GM23338 (cell line): ENCODE data around the gene RTP4. TPM values are rescaled to one million over a fixed set of nuclear protein-coding genes. Genes with fewer than 3 reads are reported as not detected.

Experiments
- ATAC-seq: fragments of 200-7000 bp; cut with Tn5 transposase; 3 replicates; pipeline ENCODE4 v1.9.1; 2020
- DNase-seq: peaks from one replicate; pipeline ENCODE4 v3.0.0-alpha.2; 2015; ENCODE audit warnings: low spot score
- H2AFZ ChIP-seq: fragments of 200-600 bp; sonication (generic); 2 replicates; pipeline ENCODE4 v1.8.0; 2016; ENCODE audit warnings: antibody characterized with exemption, mild to moderate bottlenecking, moderate library complexity
- H3F3A ChIP-seq: fragments of 200-600 bp; sonication (generic); replicated peaks from 2 replicates; pipeline ENCODE4 v1.8.0; 2017; ENCODE audit warnings: antibody characterized with exemption, mixed run types, low read depth
- H3K27ac ChIP-seq: fragments of 200-600 bp; sonication (generic); 2 replicates; pipeline ENCODE4 v1.6.1; 2016; ENCODE audit warnings: low read depth
- H3K27me3 ChIP-seq: fragments of 200-600 bp; sonication (generic); 2 replicates; pipeline ENCODE4 v1.8.0; 2016; ENCODE audit warnings: mild to moderate bottlenecking, mixed run types, moderate library complexity; ENCODE audit not compliant: insufficient read depth
- H3K36me3 ChIP-seq: fragments of 200-600 bp; sonication (generic); 2 replicates; pipeline ENCODE4 v1.8.0; 2016; ENCODE audit warnings: mild to moderate bottlenecking; ENCODE audit not compliant: insufficient read depth
- H3K4me1 ChIP-seq: fragments of 200-600 bp; sonication (generic); 2 replicates; pipeline ENCODE4 v1.8.0; 2016; ENCODE audit warnings: mild to moderate bottlenecking, moderate library complexity; ENCODE audit not compliant: insufficient read depth
- H3K4me2 ChIP-seq: fragments of 200-600 bp; sonication (generic); 2 replicates; pipeline ENCODE4 v1.7.1; 2017; ENCODE audit warnings: mixed run types
- H3K4me3 ChIP-seq: fragments of 200-600 bp; sonication (generic); 2 replicates; pipeline ENCODE4 v1.6.1; 2016; ENCODE audit warnings: mixed run types
- H3K79me2 ChIP-seq: fragments of 200-600 bp; sonication (generic); replicated peaks from 2 replicates; pipeline ENCODE4 v1.8.0; 2017; ENCODE audit warnings: mild to moderate bottlenecking; ENCODE audit not compliant: insufficient read depth
- H3K9me2 ChIP-seq: fragments of 200-600 bp; sonication (generic); 2 replicates; pipeline ENCODE4 v1.8.0; 2017; ENCODE audit not compliant: insufficient read depth
- H4K20me1 ChIP-seq: fragments of 200-600 bp; sonication (generic); replicated peaks from 2 replicates; pipeline ENCODE4 v1.8.0; 2017; ENCODE audit warnings: mild to moderate bottlenecking; ENCODE audit not compliant: insufficient read depth
- H3K27ac Mint-ChIP-seq: 2 replicates; pipeline ENCODE4 v1.8.0; 2020; ENCODE audit warnings: inconsistent platforms, mild to moderate bottlenecking, moderate library complexity, mixed read lengths
- H3K27me3 Mint-ChIP-seq: 3 replicates; pipeline ENCODE4 v1.8.0; 2022; ENCODE audit warnings: low read depth, mild to moderate bottlenecking, moderate library complexity, mixed read lengths, inconsistent platforms; ENCODE audit not compliant: insufficient read depth, poor library complexity
- H3K36me3 Mint-ChIP-seq: 3 replicates; pipeline ENCODE4 v1.8.0; 2021; ENCODE audit warnings: low read depth, mild to moderate bottlenecking, inconsistent platforms, moderate library complexity, mixed read lengths
- H3K4me1 Mint-ChIP-seq: 3 replicates; pipeline ENCODE4 v1.8.0; 2020; ENCODE audit warnings: mild to moderate bottlenecking, inconsistent platforms, mixed read lengths
- H3K4me3 Mint-ChIP-seq: 3 replicates; pipeline ENCODE4 v1.8.0; 2021; ENCODE audit warnings: moderate library complexity, mild to moderate bottlenecking, inconsistent platforms, mixed read lengths
- H3K9me3 Mint-ChIP-seq: 3 replicates; pipeline ENCODE4 v1.8.0; 2020; ENCODE audit warnings: moderate library complexity, mild to moderate bottlenecking, inconsistent platforms, mixed read lengths
- CREB1 ChIP-seq: fragments of 250-450 bp; sonication (Bioruptor Pico); IDR thresholded peaks from 2 replicates; pipeline ENCODE4 v1.5.0; 2020; ENCODE audit warnings: low read depth, mild to moderate bottlenecking, moderate library complexity
- EZH2 ChIP-seq: fragments of 200-600 bp; sonication (generic); IDR thresholded peaks from one replicate; pipeline ENCODE4 v1.8.0; 2017; ENCODE audit warnings: antibody characterized with exemption, mild to moderate bottlenecking, low read depth; ENCODE audit not compliant: unreplicated experiment
- EZH2phosphoT487 ChIP-seq: fragments of 200-600 bp; sonication (generic); IDR thresholded peaks from one replicate; pipeline ENCODE4 v1.8.1; 2018; ENCODE audit warnings: antibody characterized with exemption; ENCODE audit not compliant: unreplicated experiment
- STAT1 ChIP-seq: IDR thresholded peaks from one replicate; pipeline ENCODE4 v1.6.1; 2016; ENCODE audit warnings: antibody characterized with exemption; ENCODE audit not compliant: unreplicated experiment
- ZNF114 ChIP-seq: fragments of 250-450 bp; sonication (Bioruptor Pico); IDR thresholded peaks from 2 replicates; pipeline ENCODE4 v1.5.0; 2020; ENCODE audit warnings: mild to moderate bottlenecking, moderate library complexity
- polyA plus RNA-seq: library from polyadenylated mRNA; unstranded; fragments of >200 nt; fragmentation: Nextera tagmentation; extraction: Ambion mirVana; gene quantifications from 2 replicates; pipeline ENCODE4 v1.2.1, GENCODE V29; 2016
- total RNA-seq: library from RNA; depleted of rRNA; stranded (reverse); fragments of >200 nt; shearing (Covaris generic); gene quantifications from 2 replicates; pipeline ENCODE4 v1.2.3, GENCODE V29; 2014
- TF ChIP-seq, protein P1 (sequence below): fragments of 250-450 bp; sonication (Bioruptor Pico); IDR thresholded peaks from 2 replicates; pipeline ENCODE4 v1.5.0; 2020; ENCODE audit warnings: mild to moderate bottlenecking, moderate library complexity
- TF ChIP-seq, protein P2 (sequence below), 2 experiments: fragments of 200-600 bp in 1 of 2; sonication (generic) in 1 of 2; conservative IDR thresholded peaks; 2 replicates each; pipeline versions ENCODE4 v1.5.1 to v1.6.1; 2016 to 2017; ENCODE audit warnings: antibody characterized with exemption in 2 of 2, low read depth in 2 of 2, mild to moderate bottlenecking in 2 of 2, moderate library complexity in 1 of 2

RTP4 gene
- total and polyA plus RNA-seq, 2 experiments from 2014 or later = not detected

DNA sequence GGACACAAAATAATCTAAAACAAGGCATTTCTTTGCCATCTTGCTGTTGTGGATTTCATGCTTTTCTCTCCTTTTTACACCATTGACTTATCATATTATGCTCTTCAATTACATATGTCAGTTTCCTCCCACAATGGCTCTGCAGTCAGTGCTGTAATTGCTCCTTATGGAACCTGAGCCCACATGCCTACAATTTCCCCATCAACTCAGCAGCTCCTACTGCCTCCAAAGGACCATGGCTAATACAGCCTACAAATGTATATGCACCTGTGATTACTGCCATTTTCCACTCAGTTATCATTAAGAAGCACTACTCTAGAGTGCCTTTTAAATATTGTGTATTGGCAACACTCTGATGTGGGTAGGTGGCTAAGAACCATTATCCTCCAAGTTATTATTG lies 30.8 kb downstream of the RTP4 start:
- H3K27ac Mint-ChIP-seq = no peak overlapping the region
- H3K27me3 Mint-ChIP-seq = no peaks in the 10 kb centered on the region
- TF ChIP-seq, protein P1, sequence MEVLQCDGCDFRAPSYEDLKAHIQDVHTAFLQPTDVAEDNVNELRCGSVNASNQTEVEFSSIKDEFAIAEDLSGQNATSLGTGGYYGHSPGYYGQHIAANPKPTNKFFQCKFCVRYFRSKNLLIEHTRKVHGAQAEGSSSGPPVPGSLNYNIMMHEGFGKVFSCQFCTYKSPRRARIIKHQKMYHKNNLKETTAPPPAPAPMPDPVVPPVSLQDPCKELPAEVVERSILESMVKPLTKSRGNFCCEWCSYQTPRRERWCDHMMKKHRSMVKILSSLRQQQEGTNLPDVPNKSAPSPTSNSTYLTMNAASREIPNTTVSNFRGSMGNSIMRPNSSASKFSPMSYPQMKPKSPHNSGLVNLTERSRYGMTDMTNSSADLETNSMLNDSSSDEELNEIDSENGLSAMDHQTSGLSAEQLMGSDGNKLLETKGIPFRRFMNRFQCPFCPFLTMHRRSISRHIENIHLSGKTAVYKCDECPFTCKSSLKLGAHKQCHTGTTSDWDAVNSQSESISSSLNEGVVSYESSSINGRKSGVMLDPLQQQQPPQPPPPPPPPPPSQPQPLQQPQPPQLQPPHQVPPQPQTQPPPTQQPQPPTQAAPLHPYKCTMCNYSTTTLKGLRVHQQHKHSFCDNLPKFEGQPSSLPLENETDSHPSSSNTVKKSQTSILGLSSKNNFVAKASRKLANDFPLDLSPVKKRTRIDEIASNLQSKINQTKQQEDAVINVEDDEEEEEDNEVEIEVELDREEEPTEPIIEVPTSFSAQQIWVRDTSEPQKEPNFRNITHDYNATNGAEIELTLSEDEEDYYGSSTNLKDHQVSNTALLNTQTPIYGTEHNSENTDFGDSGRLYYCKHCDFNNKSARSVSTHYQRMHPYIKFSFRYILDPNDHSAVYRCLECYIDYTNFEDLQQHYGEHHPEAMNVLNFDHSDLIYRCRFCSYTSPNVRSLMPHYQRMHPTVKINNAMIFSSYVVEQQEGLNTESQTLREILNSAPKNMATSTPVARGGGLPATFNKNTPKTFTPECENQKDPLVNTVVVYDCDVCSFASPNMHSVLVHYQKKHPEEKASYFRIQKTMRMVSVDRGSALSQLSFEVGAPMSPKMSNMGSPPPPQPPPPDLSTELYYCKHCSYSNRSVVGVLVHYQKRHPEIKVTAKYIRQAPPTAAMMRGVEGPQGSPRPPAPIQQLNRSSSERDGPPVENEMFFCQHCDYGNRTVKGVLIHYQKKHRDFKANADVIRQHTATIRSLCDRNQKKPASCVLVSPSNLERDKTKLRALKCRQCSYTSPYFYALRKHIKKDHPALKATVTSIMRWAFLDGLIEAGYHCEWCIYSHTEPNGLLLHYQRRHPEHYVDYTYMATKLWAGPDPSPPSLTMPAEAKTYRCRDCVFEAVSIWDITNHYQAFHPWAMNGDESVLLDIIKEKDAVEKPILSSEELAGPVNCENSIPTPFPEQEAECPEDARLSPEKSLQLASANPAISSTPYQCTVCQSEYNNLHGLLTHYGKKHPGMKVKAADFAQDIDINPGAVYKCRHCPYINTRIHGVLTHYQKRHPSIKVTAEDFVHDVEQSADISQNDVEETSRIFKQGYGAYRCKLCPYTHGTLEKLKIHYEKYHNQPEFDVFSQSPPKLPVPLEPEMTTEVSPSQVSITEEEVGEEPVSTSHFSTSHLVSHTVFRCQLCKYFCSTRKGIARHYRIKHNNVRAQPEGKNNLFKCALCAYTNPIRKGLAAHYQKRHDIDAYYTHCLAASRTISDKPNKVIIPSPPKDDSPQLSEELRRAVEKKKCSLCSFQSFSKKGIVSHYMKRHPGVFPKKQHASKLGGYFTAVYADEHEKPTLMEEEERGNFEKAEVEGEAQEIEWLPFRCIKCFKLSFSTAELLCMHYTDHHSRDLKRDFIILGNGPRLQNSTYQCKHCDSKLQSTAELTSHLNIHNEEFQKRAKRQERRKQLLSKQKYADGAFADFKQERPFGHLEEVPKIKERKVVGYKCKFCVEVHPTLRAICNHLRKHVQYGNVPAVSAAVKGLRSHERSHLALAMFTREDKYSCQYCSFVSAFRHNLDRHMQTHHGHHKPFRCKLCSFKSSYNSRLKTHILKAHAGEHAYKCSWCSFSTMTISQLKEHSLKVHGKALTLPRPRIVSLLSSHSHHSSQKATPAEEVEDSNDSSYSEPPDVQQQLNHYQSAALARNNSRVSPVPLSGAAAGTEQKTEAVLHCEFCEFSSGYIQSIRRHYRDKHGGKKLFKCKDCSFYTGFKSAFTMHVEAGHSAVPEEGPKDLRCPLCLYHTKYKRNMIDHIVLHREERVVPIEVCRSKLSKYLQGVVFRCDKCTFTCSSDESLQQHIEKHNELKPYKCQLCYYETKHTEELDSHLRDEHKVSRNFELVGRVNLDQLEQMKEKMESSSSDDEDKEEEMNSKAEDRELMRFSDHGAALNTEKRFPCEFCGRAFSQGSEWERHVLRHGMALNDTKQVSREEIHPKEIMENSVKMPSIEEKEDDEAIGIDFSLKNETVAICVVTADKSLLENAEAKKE (CRISPR knock-in tag) = no peak
- no peak for TF ChIP-seq ZNF114 (CRISPR knock-in tag)
- TF ChIP-seq EZH2 = no peak
- TF ChIP-seq EZH2phosphoT487 = no peak
- no peak for TF ChIP-seq CREB1 (CRISPR knock-in tag)
- no peak for TF ChIP-seq STAT1
- TF ChIP-seq, protein P2, sequence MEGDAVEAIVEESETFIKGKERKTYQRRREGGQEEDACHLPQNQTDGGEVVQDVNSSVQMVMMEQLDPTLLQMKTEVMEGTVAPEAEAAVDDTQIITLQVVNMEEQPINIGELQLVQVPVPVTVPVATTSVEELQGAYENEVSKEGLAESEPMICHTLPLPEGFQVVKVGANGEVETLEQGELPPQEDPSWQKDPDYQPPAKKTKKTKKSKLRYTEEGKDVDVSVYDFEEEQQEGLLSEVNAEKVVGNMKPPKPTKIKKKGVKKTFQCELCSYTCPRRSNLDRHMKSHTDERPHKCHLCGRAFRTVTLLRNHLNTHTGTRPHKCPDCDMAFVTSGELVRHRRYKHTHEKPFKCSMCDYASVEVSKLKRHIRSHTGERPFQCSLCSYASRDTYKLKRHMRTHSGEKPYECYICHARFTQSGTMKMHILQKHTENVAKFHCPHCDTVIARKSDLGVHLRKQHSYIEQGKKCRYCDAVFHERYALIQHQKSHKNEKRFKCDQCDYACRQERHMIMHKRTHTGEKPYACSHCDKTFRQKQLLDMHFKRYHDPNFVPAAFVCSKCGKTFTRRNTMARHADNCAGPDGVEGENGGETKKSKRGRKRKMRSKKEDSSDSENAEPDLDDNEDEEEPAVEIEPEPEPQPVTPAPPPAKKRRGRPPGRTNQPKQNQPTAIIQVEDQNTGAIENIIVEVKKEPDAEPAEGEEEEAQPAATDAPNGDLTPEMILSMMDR (conservative IDR thresholded peaks at IDR 0.05; ENCODE audit: low read depth in 2 of 2) = no peak
- Histone ChIP-seq H3K36me3 (no peaks in the 10 kb centered on the region), H3K9me2 (no peaks in the 10 kb centered on the region), H3K4me2 (no peak overlapping the region), H3K4me1 (no peaks in the 10 kb centered on the region; the same call in 1 of the 2 replicates), H3K27ac (no peak overlapping the region), H3K27me3 (no peaks in the 10 kb centered on the region), H2AFZ (no peak overlapping the region), H3F3A (no peaks in the 10 kb centered on the region), H3K79me2 (no peaks in the 10 kb centered on the region), H4K20me1 (no peaks in the 10 kb centered on the region), H3K4me3 (no peak overlapping the region)
- H3K36me3 Mint-ChIP-seq = 0 out of 3 replicates have a peak, but pooled peaks cover 3% of the 10 kb centered on the region
- no peaks in the 10 kb centered on the region; the same call in 2 of the 3 replicates for H3K4me1 Mint-ChIP-seq
- H3K4me3 Mint-ChIP-seq = no peak overlapping the region
- ATAC-seq (no peak), DNase-seq (no peak)
- H3K9me3 Mint-ChIP-seq = no peaks in the 10 kb centered on the region
